ENCODE results near the gene CA6. TPM values are rescaled to one million over a fixed set of nuclear protein-coding genes. Genes with fewer than 3 reads are reported as not detected.

Gene CA6
- polyA plus RNA-seq, 1 donor (not counting 4 experiments of a cell fraction or from before 2014, with no cell fraction given), result not detected

- Histone ChIP-seq H3K36me3 (ENCODE audit: control insufficient read depth in 2 of 2, extremely low read depth in 1 of 2, insufficient read depth in 2 of 2, low read length in 2 of 2) (no peaks in the 10 kb centered on the region), H3K4me3 (ENCODE audit: control insufficient read depth in 2 of 3, extremely low read depth in 1 of 3, insufficient read depth in 2 of 3, low read depth in 1 of 3, low read length in 3 of 3) (no peak overlapping the region), H4K20me1 (ENCODE audit: control insufficient read depth, extremely low read depth, insufficient read depth, low read length) (no peaks in the 10 kb centered on the region), H3K9me3 (ENCODE audit: control insufficient read depth, low read depth, low read length) (no peaks in the 10 kb centered on the region), H3K27ac (ENCODE audit: control insufficient read depth, insufficient read depth, low read length) (no peak overlapping the region), H3K4me1 (ENCODE audit: control insufficient read depth, extremely low read depth, insufficient read depth, low read length) (peaks cover 8% of the 10 kb centered on the region), H3K27me3 (ENCODE audit: control insufficient read depth, extremely low read depth, insufficient read depth, low read length) (no peaks in the 10 kb centered on the region), H2AFZ (ENCODE audit: control insufficient read depth, low read length) (no peak overlapping the region), H3K79me2 (ENCODE audit: control insufficient read depth, insufficient read depth, low read length) (no peaks in the 10 kb centered on the region), H3K4me2 (ENCODE audit: control insufficient read depth, extremely low read depth, insufficient read depth, low read depth, low read length) (no peak overlapping the region), H3K9ac (ENCODE audit: control insufficient read depth, extremely low read depth, insufficient read depth, low read length) (no peak overlapping the region), H3K9me1 (ENCODE audit: control insufficient read depth, extremely low read depth, insufficient read depth, low read length) (no peaks in the 10 kb centered on the region)
- no peak for TF ChIP-seq EZH2 (IDR thresholded peaks at IDR 0.05; ENCODE audit: low read length)
- TF ChIP-seq CTCF (optimal IDR thresholded peaks at IDR 0.05 in 1 of 3, IDR thresholded peaks at IDR 0.05 in 1 of 3, conservative IDR thresholded peaks at IDR 0.05 in 1 of 3; ENCODE audit: extremely low read depth in 1 of 3, insufficient read depth in 2 of 3, low read length in 3 of 3), result no peak
- dilution Hi-C loops (cut with MboI; ENCODE audit: extremely low pct_ligation_motif_present, low sequenced_read_pairs), result no loop called here
- FAIRE-seq (no peak), DNase-seq (ENCODE audit: low read depth, low spot score) (peak; percentile 13)
Observed at GRCh38 chr1:8939362-8939995, 6.2 kb upstream of the CA6 start.

- FAIRE-seq, result peak; percentile 90
- no peak overlapping the region for H3K4me3 ChIP-seq (ENCODE audit: control insufficient read depth in 2 of 3, extremely low read depth in 1 of 3, insufficient read depth in 2 of 3, low read depth in 1 of 3, low read length in 3 of 3)
Observed at GRCh38 chr1:8941906-8942305, 3.8 kb upstream of the CA6 start.

More at GRCh38 chr1:8941906-8942305, 3.8 kb upstream of the CA6 start:
- no peaks in the 10 kb centered on the region for H3K9me3 ChIP-seq (ENCODE audit: control insufficient read depth, low read depth, low read length)
- peak; percentile 11 for DNase-seq (ENCODE audit: low read depth, low spot score)
- no peak for TF ChIP-seq CTCF (optimal IDR thresholded peaks at IDR 0.05 in 1 of 3, IDR thresholded peaks at IDR 0.05 in 1 of 3, conservative IDR thresholded peaks at IDR 0.05 in 1 of 3; ENCODE audit: extremely low read depth in 1 of 3, insufficient read depth in 2 of 3, low read length in 3 of 3)
- TF ChIP-seq EZH2 (IDR thresholded peaks at IDR 0.05; ENCODE audit: low read length), result no peak
- no peak overlapping the region for H3K4me2 ChIP-seq (ENCODE audit: control insufficient read depth, extremely low read depth, insufficient read depth, low read depth, low read length)
- H4K20me1 ChIP-seq (ENCODE audit: control insufficient read depth, extremely low read depth, insufficient read depth, low read length), result no peaks in the 10 kb centered on the region
- peak overlapping the region; percentile 28 for H3K27ac ChIP-seq (ENCODE audit: control insufficient read depth, insufficient read depth, low read length)
- H3K27me3 ChIP-seq (ENCODE audit: control insufficient read depth, extremely low read depth, insufficient read depth, low read length), result no peaks in the 10 kb centered on the region
- H3K4me1 ChIP-seq (ENCODE audit: control insufficient read depth, extremely low read depth, insufficient read depth, low read length), result peaks cover 8% of the 10 kb centered on the region
- H3K36me3 ChIP-seq (ENCODE audit: control insufficient read depth in 2 of 2, extremely low read depth in 1 of 2, insufficient read depth in 2 of 2, low read length in 2 of 2), result no peaks in the 10 kb centered on the region
- no peak overlapping the region for H3K9ac ChIP-seq (ENCODE audit: control insufficient read depth, extremely low read depth, insufficient read depth, low read length)
- no peaks in the 10 kb centered on the region for H3K79me2 ChIP-seq (ENCODE audit: control insufficient read depth, insufficient read depth, low read length)
- dilution Hi-C loops (cut with MboI; ENCODE audit: extremely low pct_ligation_motif_present, low sequenced_read_pairs), result no loop called here
- H2AFZ ChIP-seq (ENCODE audit: control insufficient read depth, low read length), result no peak overlapping the region
- H3K9me1 ChIP-seq (ENCODE audit: control insufficient read depth, extremely low read depth, insufficient read depth, low read length), result no peaks in the 10 kb centered on the region

All from keratinocyte (primary cell).